Measurements from ENCODE around the gene SMYD5.

GRCh38 chr2:73225513-73226360, 11.7 kb downstream of the SMYD5 start:
- TF ChIP-seq POLR2AphosphoS5 (IDR thresholded peaks at IDR 0.05) = peak in 1 of 3 donors; percentile 8
- no peak for TF ChIP-seq CTCF (IDR thresholded peaks at IDR 0.05 in 8 of 11, conservative IDR thresholded peaks at IDR 0.05 in 3 of 11)
